ENCODE data around the gene SPEM2.

SPEM2 gene

DNA sequence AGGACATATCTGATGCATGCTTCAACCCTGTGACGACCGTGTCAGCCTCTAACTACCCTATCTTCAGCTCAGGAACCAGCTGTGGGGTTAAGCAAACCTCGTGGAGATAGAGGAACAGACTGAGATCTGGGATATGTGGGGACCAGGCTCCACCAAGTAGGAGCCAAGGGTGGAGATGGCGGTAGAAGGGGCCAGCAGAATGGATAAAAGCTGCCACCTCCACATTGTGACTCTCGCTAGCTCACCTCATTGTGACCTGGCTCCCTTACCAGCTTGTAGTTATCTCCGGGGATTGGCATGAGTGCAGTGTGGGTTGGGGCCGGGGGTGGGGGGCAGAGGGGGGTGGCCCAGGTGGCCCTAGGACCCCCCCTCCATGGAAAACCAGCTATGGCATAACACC is at the start of gene SPEM2:
Gene SPEM2 (plus strand): TSS at position 301 of the 400 bp plus-strand sequence. CDS start 73 bp downstream, at position 374.
- TF ChIP-seq GATA2 (IDR thresholded peaks at IDR 0.05; ENCODE audit: low read depth, low read length) = no peak
- TF ChIP-seq GATA3 (IDR thresholded peaks at IDR 0.05; ENCODE audit: low read depth, low read length) = no peak

DNA sequence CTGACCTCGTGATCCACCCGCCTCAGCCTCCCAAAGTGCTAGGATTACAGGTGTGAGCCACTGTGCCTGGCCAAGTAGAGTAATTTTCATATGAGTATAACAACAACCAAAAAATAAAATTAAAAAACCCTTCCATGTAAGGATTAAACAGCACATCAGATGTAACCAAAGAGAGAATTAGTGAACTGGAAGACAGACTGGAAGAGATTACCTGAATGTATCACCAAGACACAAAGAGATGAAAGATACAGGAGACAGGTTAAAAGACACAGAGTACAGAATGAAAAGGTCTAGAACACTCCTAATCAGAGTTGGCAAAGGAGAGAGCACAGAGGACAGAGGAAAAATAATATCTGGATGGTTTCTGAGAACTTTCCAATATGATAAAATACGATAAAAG is 46.3 kb upstream of the SPEM2 start:
- TF ChIP-seq GATA2 (IDR thresholded peaks at IDR 0.05; ENCODE audit: low read depth, low read length) (no peak), GATA3 (IDR thresholded peaks at IDR 0.05; ENCODE audit: low read depth, low read length) (no peak)

- TF ChIP-seq GATA3 (IDR thresholded peaks at IDR 0.05; ENCODE audit: low read depth, low read length) (no peak), GATA2 (IDR thresholded peaks at IDR 0.05; ENCODE audit: low read depth, low read length) (no peak)
Measured at GRCh38 chr17:7380321-7380720, 45.1 kb upstream of the SPEM2 start.

DNA sequence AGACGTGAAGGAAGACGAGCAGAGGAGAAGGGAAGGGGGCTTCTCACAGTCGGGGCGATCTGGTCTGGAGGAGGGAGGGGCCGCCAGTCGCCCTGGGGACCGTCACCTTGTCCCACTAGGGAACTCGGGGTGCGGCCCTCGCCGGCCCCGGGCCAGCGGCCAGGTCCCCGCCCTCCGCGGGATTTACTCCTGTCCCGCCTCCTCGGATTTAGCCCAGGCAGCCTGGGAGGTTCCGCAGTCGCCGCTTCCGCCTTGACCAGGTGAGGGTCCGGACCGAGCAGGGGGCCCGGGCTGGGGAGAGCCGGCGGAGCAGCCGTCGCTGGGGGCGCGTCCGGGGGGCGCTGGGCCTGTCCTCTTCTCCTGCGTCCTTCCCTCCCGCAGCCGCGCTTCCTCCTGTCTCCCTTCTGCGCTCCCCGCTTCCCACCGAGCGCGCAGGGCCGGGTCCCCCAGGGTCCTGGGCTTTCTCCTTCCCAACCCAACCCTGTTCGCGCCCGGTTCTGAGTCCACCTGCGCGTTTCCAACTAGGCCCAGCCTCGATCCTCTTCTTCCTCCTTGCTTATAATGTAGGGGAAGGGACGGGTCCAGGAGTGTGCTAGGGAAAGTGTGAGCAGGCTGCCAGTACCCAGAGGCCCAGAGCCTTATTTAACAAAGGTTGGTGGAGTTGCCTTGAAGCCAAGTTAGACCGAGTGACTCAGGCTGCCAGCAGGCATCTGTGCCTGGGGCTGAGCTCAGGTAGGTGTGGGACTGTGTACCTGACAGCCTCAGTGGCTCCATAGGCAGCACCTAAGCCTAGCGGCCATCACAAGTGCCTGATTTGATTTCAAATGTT is 44.3 kb upstream of the SPEM2 start, which contains the start of gene TNK1:
Gene TNK1 (plus strand): TSS at position 235 of the 829 bp plus-strand sequence. CDS start 1,838 bp downstream, outside the sequence.
- no peak for TF ChIP-seq GATA3 (IDR thresholded peaks at IDR 0.05; ENCODE audit: low read depth, low read length)
- TF ChIP-seq GATA2 (IDR thresholded peaks at IDR 0.05; ENCODE audit: low read depth, low read length) = no peak

DNA sequence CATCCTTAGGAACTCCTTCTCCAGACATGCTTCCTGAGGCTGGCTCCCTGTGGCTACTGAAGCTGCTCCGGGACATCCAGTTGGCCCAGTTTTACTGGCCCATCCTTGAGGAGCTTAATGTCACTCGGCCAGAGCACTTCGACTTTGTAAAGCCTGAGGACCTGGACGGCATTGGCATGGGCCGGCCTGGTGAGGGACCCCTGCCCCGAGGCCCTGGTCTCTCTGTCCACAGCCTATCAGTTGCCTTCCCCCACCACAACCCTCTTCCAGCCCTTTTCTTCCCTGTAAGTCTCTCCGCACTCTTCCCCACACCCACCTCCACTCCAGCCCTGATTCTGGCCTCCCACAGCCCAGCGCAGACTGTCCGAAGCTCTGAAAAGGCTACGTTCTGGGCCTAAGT is 42.5 kb upstream of the SPEM2 start:
- no peak for TF ChIP-seq GATA3 (IDR thresholded peaks at IDR 0.05; ENCODE audit: low read depth, low read length)
- TF ChIP-seq GATA2 (IDR thresholded peaks at IDR 0.05; ENCODE audit: low read depth, low read length) = no peak

DNA sequence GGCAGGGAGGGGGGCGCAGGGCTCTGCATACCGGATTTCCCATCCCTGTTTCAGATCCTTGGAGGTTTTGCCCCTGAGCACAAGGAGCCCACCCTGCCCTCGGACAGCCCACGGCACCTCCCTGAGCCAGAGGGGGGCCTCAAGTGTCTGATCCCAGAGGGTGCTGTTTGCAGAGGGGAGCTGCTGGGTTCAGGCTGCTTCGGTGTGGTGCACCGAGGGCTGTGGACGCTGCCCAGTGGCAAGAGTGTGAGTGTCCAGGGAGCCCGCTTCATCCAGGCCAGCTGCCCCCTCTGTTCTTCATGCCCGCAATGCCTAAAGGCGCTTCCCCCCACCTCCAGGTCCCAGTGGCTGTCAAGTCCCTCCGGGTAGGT is 42.1 kb upstream of the SPEM2 start:
- no peak for TF ChIP-seq GATA2 (IDR thresholded peaks at IDR 0.05; ENCODE audit: low read depth, low read length)

- TF ChIP-seq GATA3 (IDR thresholded peaks at IDR 0.05; ENCODE audit: low read depth, low read length) (no peak), GATA2 (IDR thresholded peaks at IDR 0.05; ENCODE audit: low read depth, low read length) (no peak)
Measured at GRCh38 chr17:7383742-7384488, 41.5 kb upstream of the SPEM2 start.

- TF ChIP-seq GATA3 (IDR thresholded peaks at IDR 0.05; ENCODE audit: low read depth, low read length) = no peak
- TF ChIP-seq GATA2 (IDR thresholded peaks at IDR 0.05; ENCODE audit: low read depth, low read length) = no peak
Measured at GRCh38 chr17:7384489-7385081, 40.8 kb upstream of the SPEM2 start.

DNA sequence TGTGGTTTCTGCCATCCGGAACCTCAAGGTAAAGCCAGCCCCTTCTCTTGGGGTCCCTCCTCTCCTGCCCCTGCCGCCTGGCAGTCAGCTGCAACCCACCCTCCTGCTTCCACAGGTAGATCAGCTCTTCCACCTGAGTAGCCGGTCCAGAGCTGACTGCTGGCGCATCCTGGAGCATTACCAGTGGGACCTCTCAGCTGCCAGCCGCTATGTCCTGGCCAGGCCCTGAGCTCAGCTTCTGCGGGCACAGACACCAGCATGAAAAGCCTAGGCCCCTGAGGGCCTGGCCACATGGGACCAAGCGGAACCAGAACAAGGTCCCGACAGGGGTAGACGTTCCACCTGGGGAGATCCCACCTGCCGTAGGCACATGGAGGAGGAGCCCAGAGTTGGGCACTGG is 36.6 kb upstream of the SPEM2 start:
- no peak for TF ChIP-seq GATA3 (IDR thresholded peaks at IDR 0.05; ENCODE audit: low read depth, low read length)
- TF ChIP-seq GATA2 (IDR thresholded peaks at IDR 0.05; ENCODE audit: low read depth, low read length) = no peak

DNA sequence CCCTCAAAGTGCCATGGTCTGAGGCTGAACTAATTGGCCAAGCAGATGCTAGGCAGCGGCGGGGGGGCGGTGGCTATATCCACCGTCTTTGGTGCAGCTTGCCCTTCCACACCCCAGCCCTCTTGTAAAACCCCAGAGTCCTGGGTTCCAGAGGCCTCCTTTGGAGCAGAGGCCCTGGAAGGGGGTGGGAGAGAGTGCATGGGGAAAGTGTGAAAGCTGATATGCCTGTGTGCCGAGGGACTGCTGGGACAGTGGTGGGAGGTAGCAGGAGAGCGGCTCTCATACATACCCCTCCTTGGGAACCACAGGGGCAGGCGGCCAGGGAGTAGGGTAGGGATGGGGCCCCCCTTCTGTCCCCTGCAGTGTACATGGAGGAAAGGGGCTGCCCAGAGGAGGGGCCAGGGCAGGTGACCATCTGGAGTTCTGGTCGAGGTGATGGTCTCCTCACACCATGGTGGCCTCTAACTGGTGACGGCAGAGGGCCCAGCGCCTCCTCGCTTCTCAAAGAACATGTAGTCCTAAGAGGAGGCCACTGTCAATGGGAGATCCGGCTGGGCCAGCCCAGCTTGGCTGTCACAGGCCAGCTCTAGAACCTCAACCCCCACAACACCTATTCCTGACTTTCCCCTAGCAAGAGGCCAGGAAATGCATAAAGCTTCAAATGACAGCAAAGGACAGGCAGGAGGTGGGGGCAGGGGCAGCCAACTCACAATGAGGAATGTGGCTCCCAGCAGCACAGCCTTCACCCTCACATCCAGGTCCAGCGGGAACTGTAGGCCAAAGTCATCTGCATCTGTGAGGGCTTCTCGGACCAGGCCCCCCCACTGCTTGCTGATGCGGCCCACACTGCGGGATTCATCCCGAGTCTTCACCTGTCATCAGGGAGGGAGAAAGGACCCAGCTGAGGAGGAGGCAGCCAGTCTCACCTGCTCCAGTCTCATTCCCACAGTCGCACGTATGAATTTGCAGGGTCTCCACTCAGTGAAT is 35.2 kb upstream of the SPEM2 start:
- TF ChIP-seq GATA2 (IDR thresholded peaks at IDR 0.05; ENCODE audit: low read depth, low read length) = no peak
- TF ChIP-seq GATA3 (IDR thresholded peaks at IDR 0.05; ENCODE audit: low read depth, low read length) = no peak

DNA sequence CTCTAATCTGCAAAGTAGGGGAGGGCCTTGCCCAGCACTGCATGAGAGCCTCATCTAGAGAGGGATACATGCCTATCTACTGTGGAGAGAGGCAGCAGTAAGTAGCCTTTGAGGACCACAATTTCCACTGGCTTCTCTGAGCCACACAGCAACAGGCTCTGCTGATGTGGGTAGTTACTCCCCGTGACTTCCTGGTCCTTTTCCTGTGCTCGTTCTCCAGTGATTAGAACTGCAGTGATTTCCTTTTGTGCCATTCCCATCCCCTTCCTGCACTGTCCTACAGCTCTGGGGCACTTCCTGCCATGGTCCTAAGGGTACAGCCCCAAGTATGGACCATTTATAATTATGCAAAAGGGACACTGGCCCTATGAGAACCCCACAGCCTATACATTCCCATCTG is 34.1 kb upstream of the SPEM2 start:
- TF ChIP-seq GATA2 (IDR thresholded peaks at IDR 0.05; ENCODE audit: low read depth, low read length) (no peak), GATA3 (IDR thresholded peaks at IDR 0.05; ENCODE audit: low read depth, low read length) (no peak)

DNA sequence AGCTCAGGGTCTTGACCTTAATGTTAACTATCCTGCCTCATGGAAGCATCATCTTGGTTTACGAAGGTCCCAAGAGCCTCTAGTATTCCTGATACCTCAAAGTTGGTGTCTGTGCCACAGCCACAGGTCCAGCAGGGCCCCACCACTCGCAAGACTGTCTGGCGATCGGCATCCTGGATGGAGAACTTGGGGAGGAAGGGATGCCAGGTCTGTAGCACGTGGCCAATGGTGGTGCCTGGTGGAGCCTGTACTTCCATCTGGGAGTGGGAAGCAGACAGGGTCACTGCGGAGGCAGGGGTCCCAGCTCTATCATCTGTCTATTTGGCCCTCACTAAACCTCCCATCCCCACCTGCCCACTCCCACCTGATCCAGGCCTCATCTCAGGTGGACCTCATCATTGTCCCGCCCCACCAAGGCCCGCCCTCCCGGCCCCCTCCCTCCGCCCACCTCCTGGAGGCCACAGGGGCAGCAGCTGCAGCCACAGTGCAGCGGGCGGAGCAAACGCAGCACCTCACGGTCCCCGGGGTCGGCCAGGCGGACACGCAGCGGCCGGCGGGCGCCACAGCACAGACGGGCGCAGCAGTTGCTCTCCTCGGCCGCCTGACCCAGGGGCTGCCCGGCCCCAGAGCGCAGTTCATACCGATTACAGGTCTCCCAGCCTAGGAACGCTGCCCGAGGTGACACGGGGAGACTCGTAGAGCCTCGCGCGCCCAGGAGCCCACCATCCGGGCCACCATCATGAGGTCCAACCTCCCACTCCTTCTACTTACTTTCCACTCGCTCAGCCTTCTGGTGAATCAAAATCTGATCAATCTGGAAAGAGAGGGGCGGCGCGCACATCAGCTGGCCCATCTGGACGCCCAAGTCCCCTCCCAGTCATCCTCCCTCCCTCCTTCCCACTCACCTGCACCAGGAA is 32.5 kb upstream of the SPEM2 start:
- TF ChIP-seq GATA2 (IDR thresholded peaks at IDR 0.05; ENCODE audit: low read depth, low read length) = no peak
- no peak for TF ChIP-seq GATA3 (IDR thresholded peaks at IDR 0.05; ENCODE audit: low read depth, low read length)
